ENCODE data around the gene TLE6. TPM values are rescaled to one million over a fixed set of nuclear protein-coding genes. Genes with fewer than 3 reads are reported as not detected.
"Not testable (repeated sequence)": the region's sequence is repeated elsewhere in the genome, so short reads cannot be mapped to it uniquely, and the experiment has no call there.

Gene TLE6
- total RNA-seq, 1 experiment from 2014 or later = 0.69 TPM

GRCh38 chr19:3004522-3004921, 27.2 kb downstream of the TLE6 start:
- DNase-seq (ENCODE audit: low read depth) = no peak

- DNase-seq (ENCODE audit: low read depth) = no peak
Measured at GRCh38 chr19:3005345-3005744, 28.0 kb downstream of the TLE6 start.

GRCh38 chr19:3006075-3006767, 28.9 kb downstream of the TLE6 start:
- no peak for DNase-seq (ENCODE audit: low read depth)

- DNase-seq (ENCODE audit: low read depth) = no peak
Measured at GRCh38 chr19:3007975-3008374, 30.6 kb downstream of the TLE6 start.

GRCh38 chr19:3008994-3009393, 31.6 kb downstream of the TLE6 start:
- DNase-seq (ENCODE audit: low read depth) = no peak

GRCh38 chr19:3010871-3011270, 33.5 kb downstream of the TLE6 start:
- no peak for DNase-seq (ENCODE audit: low read depth)

- DNase-seq (ENCODE audit: low read depth) = not testable (repeated sequence)
Measured at GRCh38 chr19:3012059-3012458, 34.7 kb downstream of the TLE6 start.

GRCh38 chr19:3012621-3013262, 35.4 kb downstream of the TLE6 start:
- DNase-seq (ENCODE audit: low read depth) = no peak

- DNase-seq (ENCODE audit: low read depth) = no peak
Measured at GRCh38 chr19:3013263-3013725, 35.9 kb downstream of the TLE6 start.

- no peak for DNase-seq (ENCODE audit: low read depth)
Measured at GRCh38 chr19:3014135-3014534, 36.8 kb downstream of the TLE6 start.

- DNase-seq (ENCODE audit: low read depth) = no peak
Measured at GRCh38 chr19:3015126-3016057, 38.0 kb downstream of the TLE6 start.

- no peak for DNase-seq (ENCODE audit: low read depth)
Measured at GRCh38 chr19:3017923-3018322, 40.6 kb downstream of the TLE6 start.

GRCh38 chr19:3019211-3019854, 42.0 kb downstream of the TLE6 start:
- no peak for DNase-seq (ENCODE audit: low read depth)

GRCh38 chr19:3020321-3020960, 43.1 kb downstream of the TLE6 start:
- DNase-seq (ENCODE audit: low read depth) = no peak

- no peak for DNase-seq (ENCODE audit: low read depth)
Measured at GRCh38 chr19:3024509-3024869, 47.1 kb downstream of the TLE6 start.

GRCh38 chr19:3024870-3025548, 47.6 kb downstream of the TLE6 start:
- no peak for DNase-seq (ENCODE audit: low read depth)

GRCh38 chr19:3025549-3025886, 48.2 kb downstream of the TLE6 start:
- no peak for DNase-seq (ENCODE audit: low read depth)

- DNase-seq (ENCODE audit: low read depth) = no peak
Measured at GRCh38 chr19:3026768-3027167, 49.4 kb downstream of the TLE6 start.

- no peak for DNase-seq (ENCODE audit: low read depth)
Measured at GRCh38 chr19:3027292-3027691, 49.9 kb downstream of the TLE6 start.

- DNase-seq (ENCODE audit: low read depth) = no peak
Measured at GRCh38 chr19:3027981-3028304, 50.6 kb downstream of the TLE6 start.

All from Daoy (cell line).